ENCODE measurements around the gene HTR3A.

Gene HTR3A

GRCh38 chr11:114039551-114039950, 64.6 kb downstream of the HTR3A start:
- no peak overlapping the region for H3K9ac ChIP-seq (ENCODE audit: low read depth, low read length)
- H3K4me1 ChIP-seq (ENCODE audit: control insufficient read depth, insufficient read depth, low read length): peaks cover 24% of the 10 kb centered on the region
- no peaks in the 10 kb centered on the region for H3K9me3 ChIP-seq (replicated peaks; ENCODE audit: low read length)
- no peak overlapping the region for H3K4me3 ChIP-seq (ENCODE audit: low read length)
- no peaks in the 10 kb centered on the region for H3K27me3 ChIP-seq (ENCODE audit: control insufficient read depth, insufficient read depth, low read length)
- H3K4me2 ChIP-seq (ENCODE audit: low read length): no peak overlapping the region
- no peaks in the 10 kb centered on the region for H3K36me3 ChIP-seq (ENCODE audit: insufficient read depth, low read length)
